Colonic mucosa (tissue), 4 donors: ENCODE measurements around the gene MCM8. TPM values are rescaled to one million over a fixed set of nuclear protein-coding genes. Genes with fewer than 3 reads are reported as not detected.

Experiments used
- DNase-seq: peaks from one replicate; pipeline ENCODE4 v3.0.0-alpha.2; 2020
- H3K27ac ChIP-seq: fragments of 200-600 bp; one replicate; pipeline ENCODE4 v1.8.0; 2021
- H3K27me3 ChIP-seq: fragments of 200-600 bp; one replicate; pipeline ENCODE4 v1.8.0; 2021
- H3K36me3 ChIP-seq: fragments of 200-600 bp; one replicate; pipeline ENCODE4 v1.8.0; 2021
- H3K4me1 ChIP-seq: fragments of 200-600 bp; one replicate; pipeline ENCODE4 v1.8.0; 2021; ENCODE audit warnings: mild to moderate bottlenecking
- H3K4me3 ChIP-seq: fragments of 200-600 bp; one replicate; pipeline ENCODE4 v1.8.0; 2021
- H3K9ac ChIP-seq, 2 donors: one replicate each; pipeline ENCODE4 v1.7.0; 2013; ENCODE audit warnings: control low read depth in 2 of 2, low read depth in 2 of 2, low read length in 2 of 2
- H3K9me3 ChIP-seq: fragments of 200-600 bp; one replicate; pipeline ENCODE4 v1.8.0; 2021
- intact Hi-C: fragments of 100-400 bp; cut with DNase I; formaldehyde crosslinking; loops from one replicate; pipeline ENCODE4 v1.14.1; 2022
- total RNA-seq, 2 donors: library from RNA; stranded (reverse); fragmentation: NEBNext Ultra II Directional in 1 of 2; extraction: Animal tissue kit (Norgen Biotek cat#: 25700) in 1 of 2; gene quantifications; one replicate each; pipeline ENCODE4 v1.2.1, GENCODE V29; 2021
- TF ChIP-seq, protein P1 (sequence below): fragments of 200-600 bp; IDR thresholded peaks from one replicate; pipeline ENCODE4 v1.8.0; 2022; ENCODE audit warnings: antibody characterized with exemption, mild to moderate bottlenecking
- donor health status: healthy.
- donor health status: DM: no; HTN: no; CAD: no.
- donor health status: DM: no; HTN: no; CAD: no.

MCM8 gene
- total RNA-seq, 2 donors from 2014 or later = 5.7 to 18.2 TPM

DNA sequence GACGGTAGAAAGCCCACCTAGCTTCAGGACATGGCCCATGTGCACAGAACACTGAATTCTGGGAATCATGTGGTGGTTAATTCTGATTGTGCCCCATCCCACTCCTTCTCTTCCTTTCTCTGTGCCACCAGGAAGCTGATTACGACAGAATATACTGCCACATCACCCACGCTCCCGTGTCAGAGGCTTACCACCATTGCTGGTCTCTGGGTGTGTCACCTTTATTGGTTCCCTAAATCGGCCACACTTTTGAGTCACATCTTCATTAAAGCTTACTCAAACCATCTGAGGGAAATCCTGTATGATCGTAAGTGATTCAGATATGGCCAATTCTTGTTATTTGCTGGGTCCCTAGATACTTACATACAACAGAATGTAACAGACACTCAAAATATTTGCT is 3.2 kb upstream of the MCM8 start:
- Histone ChIP-seq H3K27me3 (no peaks in the 10 kb centered on the region), H3K4me3 (no peak overlapping the region), H3K36me3 (no peaks in the 10 kb centered on the region), H3K9ac (no peak overlapping the region), H3K27ac (no peak overlapping the region), H3K9me3 (no peaks in the 10 kb centered on the region), H3K4me1 (peaks cover 9% of the 10 kb centered on the region)
- TF ChIP-seq, protein P1, sequence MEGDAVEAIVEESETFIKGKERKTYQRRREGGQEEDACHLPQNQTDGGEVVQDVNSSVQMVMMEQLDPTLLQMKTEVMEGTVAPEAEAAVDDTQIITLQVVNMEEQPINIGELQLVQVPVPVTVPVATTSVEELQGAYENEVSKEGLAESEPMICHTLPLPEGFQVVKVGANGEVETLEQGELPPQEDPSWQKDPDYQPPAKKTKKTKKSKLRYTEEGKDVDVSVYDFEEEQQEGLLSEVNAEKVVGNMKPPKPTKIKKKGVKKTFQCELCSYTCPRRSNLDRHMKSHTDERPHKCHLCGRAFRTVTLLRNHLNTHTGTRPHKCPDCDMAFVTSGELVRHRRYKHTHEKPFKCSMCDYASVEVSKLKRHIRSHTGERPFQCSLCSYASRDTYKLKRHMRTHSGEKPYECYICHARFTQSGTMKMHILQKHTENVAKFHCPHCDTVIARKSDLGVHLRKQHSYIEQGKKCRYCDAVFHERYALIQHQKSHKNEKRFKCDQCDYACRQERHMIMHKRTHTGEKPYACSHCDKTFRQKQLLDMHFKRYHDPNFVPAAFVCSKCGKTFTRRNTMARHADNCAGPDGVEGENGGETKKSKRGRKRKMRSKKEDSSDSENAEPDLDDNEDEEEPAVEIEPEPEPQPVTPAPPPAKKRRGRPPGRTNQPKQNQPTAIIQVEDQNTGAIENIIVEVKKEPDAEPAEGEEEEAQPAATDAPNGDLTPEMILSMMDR = no peak
- DNase-seq = no peak
- intact Hi-C loops = no loop called here

GRCh38 chr20:5949943-5950270 is 545 bp upstream of the MCM8 start:
- Histone ChIP-seq H3K4me3 (peak overlapping the region; percentile 92), H3K9ac (peak overlapping the region; percentile 77 to 88), H3K9me3 (no peaks in the 10 kb centered on the region), H3K36me3 (no peaks in the 10 kb centered on the region), H3K27me3 (no peaks in the 10 kb centered on the region), H3K27ac (no peak overlapping the region), H3K4me1 (peaks cover 9% of the 10 kb centered on the region)
- DNase-seq = no peak
- TF ChIP-seq, protein P1 = no peak
- intact Hi-C loops = loop anchor here (5.0 kb wide), 1 partner anchor 127 kb away; no protein-coding TSS in a partner anchor

GRCh38 chr20:5967469-5967868 is 17.0 kb downstream of the MCM8 start:
- H3K9me3 ChIP-seq = no peaks in the 10 kb centered on the region
- H3K36me3 ChIP-seq = no peaks in the 10 kb centered on the region
- no peak overlapping the region for H3K9ac ChIP-seq
- TF ChIP-seq, protein P1 = no peak
- no peaks in the 10 kb centered on the region for H3K4me1 ChIP-seq
- intact Hi-C loops = no loop called here
- no peak for DNase-seq
- no peaks in the 10 kb centered on the region for H3K27me3 ChIP-seq
- H3K4me3 ChIP-seq = no peak overlapping the region
- H3K27ac ChIP-seq = no peak overlapping the region

- H3K36me3 ChIP-seq = no peaks in the 10 kb centered on the region
- intact Hi-C loops = no loop called here
- H3K27me3 ChIP-seq = no peaks in the 10 kb centered on the region
- no peak overlapping the region for H3K4me3 ChIP-seq
- H3K27ac ChIP-seq = no peak overlapping the region
- TF ChIP-seq, protein P1 = no peak
- no peaks in the 10 kb centered on the region for H3K4me1 ChIP-seq
- DNase-seq = no peak
- H3K9ac ChIP-seq = no peak overlapping the region
- H3K9me3 ChIP-seq = no peaks in the 10 kb centered on the region
Measured at GRCh38 chr20:5968462-5968861, 18.0 kb downstream of the MCM8 start.

GRCh38 chr20:5969348-5969935 is 19.0 kb downstream of the MCM8 start:
- Histone ChIP-seq H3K4me3 (no peak overlapping the region), H3K36me3 (no peaks in the 10 kb centered on the region), H3K27me3 (no peaks in the 10 kb centered on the region), H3K9ac (no peak overlapping the region), H3K4me1 (no peaks in the 10 kb centered on the region), H3K9me3 (no peaks in the 10 kb centered on the region), H3K27ac (no peak overlapping the region)
- no peak for DNase-seq
- intact Hi-C loops = no loop called here
- TF ChIP-seq, protein P1 = no peak
